ENCODE measurements around the gene EXOC2.

GRCh38 chr6:508006-508405 is 184.9 kb downstream of the EXOC2 start:
- TF ChIP-seq CTCF (IDR thresholded peaks at IDR 0.05), result no peak
- TF ChIP-seq EP300 (IDR thresholded peaks at IDR 0.05), result no peak
- no peak for TF ChIP-seq POLR2AphosphoS5 (IDR thresholded peaks at IDR 0.05)

All from esophagus muscularis mucosa (tissue), 4 donors.